Endothelial cell of umbilical vein (primary cell): Measurements from ENCODE around the gene AKT3.

ENCODE experiments used
- CTCF ChIP-seq, 2 donors: IDR thresholded peaks; 1 replicate in 1 of 2; 2 replicates in 1 of 2; pipeline ENCODE4 v1.5.1; 2011; ENCODE audit warnings: low read length in 2 of 2, mild to moderate bottlenecking in 2 of 2, moderate library complexity in 2 of 2, control low read depth in 1 of 2, inconsistent platforms in 1 of 2, low read depth in 1 of 2; ENCODE audit not compliant: insufficient read depth in 1 of 2; ENCODE audit errors: extremely low read depth in 1 of 2
- EZH2 ChIP-seq: IDR thresholded peaks from 2 replicates; pipeline ENCODE4 v1.6.1; 2012; ENCODE audit warnings: borderline replicate concordance, low read depth, mild to moderate bottlenecking, moderate library complexity, low read length, inconsistent platforms; ENCODE audit not compliant: severe bottlenecking
- MAX ChIP-seq: IDR thresholded peaks from 2 replicates; pipeline ENCODE4 v1.6.1; 2011; ENCODE audit not compliant: insufficient read depth, insufficient read length
- POLR2A ChIP-seq: IDR thresholded peaks from 2 replicates; pipeline ENCODE4 v1.6.1; 2012; ENCODE audit warnings: low read depth, mild to moderate bottlenecking, control low read depth, low read length
- POLR2AphosphoS5 ChIP-seq: IDR thresholded peaks from 2 replicates; pipeline ENCODE4 v1.6.1; 2012; ENCODE audit warnings: low read depth, mild to moderate bottlenecking, control low read depth, low read length, moderate library complexity; ENCODE audit not compliant: insufficient read depth

GRCh38 chr1:243623841-243624240 lies 226.2 kb downstream of the AKT3 start:
- TF ChIP-seq CTCF (IDR thresholded peaks at IDR 0.05; ENCODE audit: extremely low read depth in 1 of 2, insufficient read depth in 1 of 2, low read depth in 1 of 2, low read length in 2 of 2) (no peak), MAX (no peak), POLR2A (no peak), POLR2AphosphoS5 (no peak), EZH2 (no peak)
